BLaER1 (cell line): Measurements from ENCODE around the gene EMX1.
A peak's percentile ranks its signal among the peaks of the same experiment; 100 is the strongest.

Experiments used
- H3K27ac ChIP-seq: shearing (Covaris generic); formaldehyde crosslinking; 2 replicates; pipeline ENCODE4 v1.8.1; 2022
- H3K27me3 ChIP-seq: shearing (Covaris generic); formaldehyde crosslinking; 2 replicates; pipeline ENCODE4 v1.8.1; 2022
- H3K36me3 ChIP-seq: shearing (Covaris generic); formaldehyde crosslinking; 2 replicates; pipeline ENCODE4 v1.8.1; 2022
- H3K4me1 ChIP-seq: shearing (Covaris generic); formaldehyde crosslinking; 2 replicates; pipeline ENCODE4 v1.8.1; 2022
- H3K4me2 ChIP-seq: shearing (Covaris generic); formaldehyde crosslinking; 2 replicates; pipeline ENCODE4 v1.8.1; 2022
- H3K4me3 ChIP-seq: shearing (Covaris generic); formaldehyde crosslinking; 2 replicates; pipeline ENCODE4 v1.8.1; 2022
- H3K9ac ChIP-seq: shearing (Covaris generic); formaldehyde crosslinking; 2 replicates; pipeline ENCODE4 v1.8.1; 2022
- H3K9me3 ChIP-seq: shearing (Covaris generic); formaldehyde crosslinking; 2 replicates; pipeline ENCODE4 v1.8.1; 2022
- H4K20me1 ChIP-seq: shearing (Covaris generic); formaldehyde crosslinking; 2 replicates; pipeline ENCODE4 v1.8.1; 2022
- Cebpa-rat ChIP-seq: shearing (Covaris generic); IDR thresholded peaks from 2 replicates; pipeline ENCODE4 v1.8.1; 2022

EMX1 gene

GRCh38 chr2:72961036-72961720 lies 43.9 kb downstream of the EMX1 start:
- Histone ChIP-seq H3K4me1 (peaks cover 63% of the 10 kb centered on the region), H4K20me1 (peaks cover 10% of the 10 kb centered on the region; the same call in 1 of the 2 replicates), H3K4me3 (no peak overlapping the region), H3K27me3 (no peaks in the 10 kb centered on the region), H3K36me3 (no peaks in the 10 kb centered on the region), H3K9ac (peak overlapping the region; percentile 4; the same call in 1 of the 2 replicates), H3K27ac (peak overlapping the region; percentile 60; the same call in 1 of the 2 replicates), H3K9me3 (no peaks in the 10 kb centered on the region), H3K4me2 (peak overlapping the region; percentile 81)
- no peak for TF ChIP-seq Cebpa-rat

GRCh38 chr2:72961853-72962468 lies 44.6 kb downstream of the EMX1 start:
- TF ChIP-seq Cebpa-rat, result no peak
- Histone ChIP-seq H3K27me3 (no peaks in the 10 kb centered on the region), H3K4me3 (no peak overlapping the region), H3K36me3 (no peaks in the 10 kb centered on the region), H3K4me2 (peak overlapping the region; percentile 81), H3K9ac (peak overlapping the region; percentile 4), H4K20me1 (peaks cover 10% of the 10 kb centered on the region; the same call in 1 of the 2 replicates), H3K9me3 (no peaks in the 10 kb centered on the region), H3K27ac (peak overlapping the region; percentile 60), H3K4me1 (peaks cover 67% of the 10 kb centered on the region)

GRCh38 chr2:72962911-72963310 lies 45.6 kb downstream of the EMX1 start:
- no peak for TF ChIP-seq Cebpa-rat
- Histone ChIP-seq H3K9ac (no peak overlapping the region), H3K36me3 (no peaks in the 10 kb centered on the region), H3K4me1 (peaks cover 67% of the 10 kb centered on the region), H3K9me3 (no peaks in the 10 kb centered on the region), H3K27me3 (no peaks in the 10 kb centered on the region), H3K4me3 (no peak overlapping the region), H3K27ac (peak overlapping the region; percentile 43), H4K20me1 (peaks cover 10% of the 10 kb centered on the region; the same call in 1 of the 2 replicates), H3K4me2 (peak overlapping the region; percentile 81)

- H3K9ac ChIP-seq, result no peak overlapping the region
- peak overlapping the region; percentile 81 for H3K4me2 ChIP-seq
- no peaks in the 10 kb centered on the region for H3K36me3 ChIP-seq
- H3K27me3 ChIP-seq, result no peaks in the 10 kb centered on the region
- TF ChIP-seq Cebpa-rat, result no peak
- peaks cover 72% of the 10 kb centered on the region for H3K4me1 ChIP-seq
- H3K9me3 ChIP-seq, result no peaks in the 10 kb centered on the region
- H3K27ac ChIP-seq, result peak overlapping the region; percentile 43
- H3K4me3 ChIP-seq, result no peak overlapping the region
- H4K20me1 ChIP-seq, result peaks cover 10% of the 10 kb centered on the region; the same call in 1 of the 2 replicates
Measured at GRCh38 chr2:72963423-72964145, 46.3 kb downstream of the EMX1 start.

- H4K20me1 ChIP-seq, result peaks cover 10% of the 10 kb centered on the region; the same call in 1 of the 2 replicates
- no peaks in the 10 kb centered on the region for H3K36me3 ChIP-seq
- no peak overlapping the region for H3K27ac ChIP-seq
- H3K9ac ChIP-seq, result no peak overlapping the region
- peak overlapping the region; percentile 81; the same call in 1 of the 2 replicates for H3K4me2 ChIP-seq
- H3K9me3 ChIP-seq, result no peaks in the 10 kb centered on the region
- H3K27me3 ChIP-seq, result no peaks in the 10 kb centered on the region
- peaks cover 78% of the 10 kb centered on the region for H3K4me1 ChIP-seq
- no peak overlapping the region for H3K4me3 ChIP-seq
- TF ChIP-seq Cebpa-rat, result no peak
Measured at GRCh38 chr2:72964146-72964525, 46.8 kb downstream of the EMX1 start.

GRCh38 chr2:72965016-72965415 lies 47.7 kb downstream of the EMX1 start:
- H3K9me3 ChIP-seq, result no peaks in the 10 kb centered on the region
- H4K20me1 ChIP-seq, result peaks cover 13% of the 10 kb centered on the region; the same call in 1 of the 2 replicates
- peak overlapping the region; percentile 81 for H3K4me2 ChIP-seq
- H3K36me3 ChIP-seq, result no peaks in the 10 kb centered on the region
- no peak overlapping the region for H3K4me3 ChIP-seq
- peaks cover 85% of the 10 kb centered on the region for H3K4me1 ChIP-seq
- TF ChIP-seq Cebpa-rat, result no peak
- H3K27me3 ChIP-seq, result no peaks in the 10 kb centered on the region
- no peak overlapping the region for H3K9ac ChIP-seq
- H3K27ac ChIP-seq, result no peak overlapping the region

- TF ChIP-seq Cebpa-rat, result no peak
- Histone ChIP-seq H3K4me1 (peaks cover 85% of the 10 kb centered on the region), H3K9me3 (no peaks in the 10 kb centered on the region), H3K27me3 (no peaks in the 10 kb centered on the region), H3K27ac (no peak overlapping the region), H3K9ac (no peak overlapping the region), H3K4me2 (peak overlapping the region; percentile 81), H3K36me3 (no peaks in the 10 kb centered on the region), H4K20me1 (peaks cover 16% of the 10 kb centered on the region; the same call in 1 of the 2 replicates), H3K4me3 (no peak overlapping the region)
Measured at GRCh38 chr2:72965770-72966450, 48.6 kb downstream of the EMX1 start.

- no peak overlapping the region for H3K9ac ChIP-seq
Measured at GRCh38 chr2:72968286-72968685, 51.0 kb downstream of the EMX1 start.

GRCh38 chr2:72969706-72970105 lies 52.4 kb downstream of the EMX1 start:
- H3K36me3 ChIP-seq, result no peaks in the 10 kb centered on the region

More at GRCh38 chr2:72968286-72968685, 51.0 kb downstream of the EMX1 start:
- Histone ChIP-seq H3K36me3 (no peaks in the 10 kb centered on the region), H3K4me3 (no peak overlapping the region), H3K4me2 (peak overlapping the region; percentile 26; the same call in 1 of the 2 replicates), H3K9me3 (no peaks in the 10 kb centered on the region), H3K27ac (no peak overlapping the region), H3K27me3 (no peaks in the 10 kb centered on the region), H3K4me1 (peaks cover 85% of the 10 kb centered on the region), H4K20me1 (0 out of 2 replicates have a peak, but pooled peaks cover 7% of the 10 kb centered on the region)
- TF ChIP-seq Cebpa-rat, result no peak

More at GRCh38 chr2:72969706-72970105, 52.4 kb downstream of the EMX1 start:
- Histone ChIP-seq H3K9me3 (no peaks in the 10 kb centered on the region), H3K27me3 (no peaks in the 10 kb centered on the region), H3K9ac (0 out of 2 replicates have a peak overlapping the region, but pooled peaks have one; percentile 10), H3K27ac (no peak overlapping the region), H3K4me2 (peak overlapping the region; percentile 86), H3K4me1 (peaks cover 85% of the 10 kb centered on the region), H3K4me3 (no peak overlapping the region), H4K20me1 (0 out of 2 replicates have a peak, but pooled peaks cover 7% of the 10 kb centered on the region)
- no peak for TF ChIP-seq Cebpa-rat
